ENCODE results near the gene DENND6B.

DNA sequence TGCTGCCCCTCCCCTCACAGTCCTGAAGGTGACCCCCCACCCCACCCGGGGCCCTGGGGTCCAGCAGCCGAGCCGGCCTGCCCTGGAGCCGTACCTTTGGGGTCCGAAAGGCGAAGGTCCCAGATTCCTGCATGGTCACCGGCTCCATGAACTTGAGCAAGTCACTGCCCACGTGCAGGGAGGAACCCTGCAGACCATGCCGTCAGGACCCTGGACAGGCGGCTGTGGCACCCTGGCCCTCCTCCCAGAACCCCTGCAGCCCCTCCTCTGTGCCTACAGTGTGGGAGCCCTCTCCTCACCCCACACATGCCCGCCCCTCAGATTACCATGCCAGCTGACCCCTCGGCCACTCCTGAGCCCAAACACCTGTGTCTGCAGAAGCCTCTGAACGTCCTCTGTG, 42.3 kb downstream of the DENND6B start:
- TF ChIP-seq, protein P1, sequence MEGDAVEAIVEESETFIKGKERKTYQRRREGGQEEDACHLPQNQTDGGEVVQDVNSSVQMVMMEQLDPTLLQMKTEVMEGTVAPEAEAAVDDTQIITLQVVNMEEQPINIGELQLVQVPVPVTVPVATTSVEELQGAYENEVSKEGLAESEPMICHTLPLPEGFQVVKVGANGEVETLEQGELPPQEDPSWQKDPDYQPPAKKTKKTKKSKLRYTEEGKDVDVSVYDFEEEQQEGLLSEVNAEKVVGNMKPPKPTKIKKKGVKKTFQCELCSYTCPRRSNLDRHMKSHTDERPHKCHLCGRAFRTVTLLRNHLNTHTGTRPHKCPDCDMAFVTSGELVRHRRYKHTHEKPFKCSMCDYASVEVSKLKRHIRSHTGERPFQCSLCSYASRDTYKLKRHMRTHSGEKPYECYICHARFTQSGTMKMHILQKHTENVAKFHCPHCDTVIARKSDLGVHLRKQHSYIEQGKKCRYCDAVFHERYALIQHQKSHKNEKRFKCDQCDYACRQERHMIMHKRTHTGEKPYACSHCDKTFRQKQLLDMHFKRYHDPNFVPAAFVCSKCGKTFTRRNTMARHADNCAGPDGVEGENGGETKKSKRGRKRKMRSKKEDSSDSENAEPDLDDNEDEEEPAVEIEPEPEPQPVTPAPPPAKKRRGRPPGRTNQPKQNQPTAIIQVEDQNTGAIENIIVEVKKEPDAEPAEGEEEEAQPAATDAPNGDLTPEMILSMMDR (IDR thresholded peaks at IDR 0.05): no peak
- TF ChIP-seq EZH2 (IDR thresholded peaks at IDR 0.05) (no peak), EZH2phosphoT487 (IDR thresholded peaks at IDR 0.05) (no peak)

All from neural progenitor cell (in vitro differentiated cells).